SK-N-SH (cell line): ENCODE results near the gene AHCYL2. TPM values are rescaled to one million over a fixed set of nuclear protein-coding genes. Genes with fewer than 3 reads are reported as not detected.

Source experiments
- CTCF ChIA-PET: fragments of 300-600, 350-600 bp; formaldehyde crosslinking; extraction: SDS; loops from one replicate; lab custom pipeline; 2021; lab: Yijun Ruan, JAX
- POLR2A ChIA-PET: fragments of 350-600 bp; sonication (Branson Sonifier 250); formaldehyde crosslinking; extraction: SDS; loops from one replicate; lab custom pipeline; 2020; ENCODE audit warnings: antibody characterized with exemption, inconsistent platforms; lab: Yijun Ruan, JAX
- DNase-seq: peaks from one replicate; pipeline ENCODE4 v3.0.0; 2012
- H2AFZ ChIP-seq: fragments of 200-600 bp; sonication (generic); 2 replicates; pipeline ENCODE4 v1.8.1; 2016; ENCODE audit warnings: antibody characterized with exemption, mild to moderate bottlenecking, low read depth
- H3F3A ChIP-seq: fragments of 200-600 bp; sonication (generic); replicated peaks from 2 replicates; pipeline ENCODE3; 2016; ENCODE audit warnings: antibody characterized with exemption, mild to moderate bottlenecking; ENCODE audit not compliant: insufficient read depth
- H3K27ac ChIP-seq, 2 experiments: fragments of 200-500 bp in 1 of 2; fragments of 200-600 bp in 1 of 2; sonication (Bioruptor generic) in 1 of 2; sonication (generic), shearing (Covaris generic) in 1 of 2; 2 replicates each; pipeline versions ENCODE4 v1.5.1 to v1.6.1; 2014 to 2016; ENCODE audit warnings: low read depth in 2 of 2, inconsistent platforms in 1 of 2, low read length in 1 of 2, mild to moderate bottlenecking in 1 of 2, mixed read lengths in 1 of 2
- H3K27me3 ChIP-seq: fragments of 200-600 bp; sonication (generic), shearing (Covaris generic); 2 replicates; pipeline ENCODE4 v1.6.1; 2016; ENCODE audit warnings: mixed run types; ENCODE audit not compliant: insufficient read depth
- H3K36me3 ChIP-seq, 2 experiments: fragments of 200-500 bp in 1 of 2; fragments of 200-600 bp in 1 of 2; sonication (Bioruptor generic) in 1 of 2; sonication (generic) in 1 of 2; replicated peaks in 1 of 2; 2 replicates each; pipeline versions ENCODE3 to v1.5.1; 2014 to 2016; ENCODE audit warnings: low read length in 1 of 2, mild to moderate bottlenecking in 1 of 2; ENCODE audit not compliant: insufficient read depth in 2 of 2, control insufficient read depth in 1 of 2
- H3K4me1 ChIP-seq, 2 experiments: fragments of 200-500 bp in 1 of 2; fragments of 200-600 bp in 1 of 2; sonication (Bioruptor generic) in 1 of 2; sonication (generic), shearing (Covaris generic) in 1 of 2; 2 replicates each; pipeline versions ENCODE4 v1.5.1 to v1.6.1; 2014 to 2016; ENCODE audit warnings: low read depth in 1 of 2, low read length in 1 of 2, mixed run types in 1 of 2; ENCODE audit not compliant: insufficient read depth in 2 of 2, control insufficient read depth in 1 of 2
- H3K4me2 ChIP-seq: fragments of 200-600 bp; sonication (generic), shearing (Covaris generic); 2 replicates; pipeline ENCODE4 v1.6.1; 2017; ENCODE audit warnings: mixed run types
- H3K4me3 ChIP-seq, 2 experiments: fragments of 200-500 bp in 1 of 2; fragments of 200-600 bp in 1 of 2; sonication (Bioruptor generic) in 1 of 2; sonication (generic), shearing (Covaris generic) in 1 of 2; 2 replicates each; pipeline versions ENCODE4 v1.5.1 to v1.8.1; 2014 to 2016; ENCODE audit warnings: low read depth in 2 of 2, inconsistent platforms in 1 of 2, low read length in 1 of 2, mild to moderate bottlenecking in 1 of 2, mixed read lengths in 1 of 2, moderate library complexity in 1 of 2
- H3K79me2 ChIP-seq: fragments of 200-600 bp; sonication (generic); 2 replicates; pipeline ENCODE4 v1.8.1; 2017; ENCODE audit warnings: mild to moderate bottlenecking; ENCODE audit not compliant: insufficient read depth
- H3K9ac ChIP-seq: fragments of 200-600 bp; sonication (generic); 2 replicates; pipeline ENCODE4 v1.6.1; 2017; ENCODE audit warnings: mixed run types
- H3K9me2 ChIP-seq: fragments of 200-600 bp; sonication (generic); 2 replicates; pipeline ENCODE4 v1.6.1; 2017; ENCODE audit warnings: mixed run types
- H3K9me3 ChIP-seq: fragments of 200-600 bp; sonication (generic); 2 replicates; pipeline ENCODE4 v1.6.1; 2017; ENCODE audit warnings: mixed run types, mild to moderate bottlenecking, moderate library complexity
- H4K20me1 ChIP-seq: fragments of 200-600 bp; sonication (generic); 2 replicates; pipeline ENCODE4 v1.6.1; 2017; ENCODE audit warnings: mild to moderate bottlenecking, mixed run types; ENCODE audit not compliant: insufficient read depth
- CHD2 ChIP-seq: fragments of 150-350 bp; IDR thresholded peaks from 2 replicates; pipeline ENCODE4 v1.6.1; 2018; ENCODE audit warnings: low read length; ENCODE audit not compliant: partially characterized antibody
- CTCF ChIP-seq: fragments of 200-600 bp; sonication (generic); IDR thresholded peaks from 2 replicates; pipeline ENCODE4 v1.6.1; 2017; ENCODE audit warnings: antibody characterized with exemption, mild to moderate bottlenecking, moderate library complexity
- EP300 ChIP-seq, 2 experiments: IDR thresholded peaks; 2 replicates each; pipeline versions ENCODE4 v1.4.0 to v1.6.1; 2012; ENCODE audit warnings: borderline replicate concordance in 1 of 2, low read depth in 1 of 2, low read length in 1 of 2
- EZH2phosphoT487 ChIP-seq: fragments of 200-600 bp; sonication (generic); IDR thresholded peaks from 2 replicates; pipeline ENCODE4 v1.6.1; 2017; ENCODE audit warnings: low read depth, mixed run types, mild to moderate bottlenecking, antibody characterized with exemption, moderate library complexity, borderline replicate concordance
- FOXJ3 ChIP-seq: sonication (generic); formaldehyde crosslinking; IDR thresholded peaks from 2 replicates; pipeline ENCODE4 v1.5.1; 2020; ENCODE audit warnings: mild to moderate bottlenecking, missing genetic modification reagents
- GABPA ChIP-seq: IDR thresholded peaks from 2 replicates; pipeline ENCODE4 v1.4.0; 2012; ENCODE audit warnings: low read depth, mild to moderate bottlenecking
- GATA2 ChIP-seq: sonication (generic); formaldehyde crosslinking; IDR thresholded peaks from 2 replicates; pipeline ENCODE4 v1.5.0; 2020; ENCODE audit warnings: mild to moderate bottlenecking, missing genetic modification reagents
- IRF3 ChIP-seq: fragments of 150-350 bp; IDR thresholded peaks from 2 replicates; pipeline ENCODE4 v1.6.1; 2016; ENCODE audit warnings: mild to moderate bottlenecking, low read depth, low read length
- JUND ChIP-seq: IDR thresholded peaks from 2 replicates; pipeline ENCODE4 v1.4.0; 2012
- MEF2A ChIP-seq: IDR thresholded peaks from 2 replicates; pipeline ENCODE4 v1.4.0; 2012; ENCODE audit warnings: low read depth, borderline replicate concordance
- NRF1 ChIP-seq: IDR thresholded peaks from 2 replicates; pipeline ENCODE4 v1.6.1; 2012; ENCODE audit warnings: low read depth, mild to moderate bottlenecking, low read length
- PBX3 ChIP-seq: IDR thresholded peaks from 2 replicates; pipeline ENCODE4; 2012
- POLR2AphosphoS5 ChIP-seq: IDR thresholded peaks from 2 replicates; pipeline ENCODE4 v1.6.1; 2012; ENCODE audit warnings: low read depth, low read length
- REST ChIP-seq: IDR thresholded peaks from 2 replicates; pipeline ENCODE4 v1.6.1; 2012; ENCODE audit warnings: mild to moderate bottlenecking, low read depth, low read length, moderate library complexity
- RXRA ChIP-seq: IDR thresholded peaks from 2 replicates; pipeline ENCODE4 v1.4.0; 2012; ENCODE audit warnings: low read depth, mild to moderate bottlenecking, borderline replicate concordance
- SMC3 ChIP-seq: IDR thresholded peaks from 2 replicates; pipeline ENCODE4 v1.6.1; 2012; ENCODE audit warnings: low read depth, low read length, improper control_type of control experiment
- TAF1 ChIP-seq: IDR thresholded peaks from 2 replicates; pipeline ENCODE4 v1.6.1; 2012; ENCODE audit warnings: low read depth, mild to moderate bottlenecking, low read length, moderate library complexity, borderline replicate concordance
- TEAD4 ChIP-seq: IDR thresholded peaks from 2 replicates; pipeline ENCODE4 v1.4.0; 2012; ENCODE audit warnings: mild to moderate bottlenecking, borderline replicate concordance; ENCODE audit not compliant: insufficient read depth
- USF2 ChIP-seq: fragments of 150-350 bp; IDR thresholded peaks from 2 replicates; pipeline ENCODE4 v1.6.1; 2017; ENCODE audit warnings: antibody characterized with exemption, low read length, low read depth, borderline replicate concordance
- YY1 ChIP-seq: IDR thresholded peaks from 2 replicates; pipeline ENCODE4 v1.4.0; 2012; ENCODE audit warnings: low read depth, mild to moderate bottlenecking
- WGBS: methylation state at CpG from one replicate; pipeline ENCODE4 v1.1.6; 2017; ENCODE audit warnings: low lambda C conversion rate; 5-methylcytosine and 5-hydroxymethylcytosine counted together
- polyA plus RNA-seq, 3 experiments: library from polyadenylated mRNA; depleted of rRNA; stranded (reverse); fragments of >200 nt; gene quantifications; 2 replicates each; pipeline ENCODE4 v1.2.3, GENCODE V29; 2012

The AHCYL2 gene
- polyA plus RNA-seq, 1 of the 3 experiments (the other 2 are of a cell fraction): 20.4 TPM

- H2AFZ ChIP-seq: no peak overlapping the region
- peaks cover 18% of the 10 kb centered on the region in 2 experiments for H3K36me3 ChIP-seq
- H3K79me2 ChIP-seq: no peaks in the 10 kb centered on the region
- H4K20me1 ChIP-seq: no peaks in the 10 kb centered on the region
- no peak for TF ChIP-seq FOXJ3 (CRISPR knock-in tag)
- no peak for TF ChIP-seq IRF3
- no peak for TF ChIP-seq REST
- no peak for TF ChIP-seq GATA2
- TF ChIP-seq JUND: no peak
- TF ChIP-seq TEAD4: no peak
- no peak for TF ChIP-seq EZH2phosphoT487
- TF ChIP-seq GABPA: no peak
- no peak for TF ChIP-seq RXRA
- TF ChIP-seq CTCF: no peak
- no peak for TF ChIP-seq USF2
- no peak for TF ChIP-seq PBX3
- no peak for TF ChIP-seq YY1
- no peak for TF ChIP-seq NRF1
- no peak for TF ChIP-seq EP300 (IDR thresholded peaks at IDR 0.05; ENCODE audit: borderline replicate concordance in 1 of 2, low read depth in 1 of 2, low read length in 1 of 2)
- no peak for TF ChIP-seq POLR2AphosphoS5
- TF ChIP-seq SMC3: no peak
- TF ChIP-seq MEF2A: no peak
- no peak for TF ChIP-seq CHD2
- no peak for TF ChIP-seq TAF1
- H3K4me2 ChIP-seq: no peak overlapping the region
- no peaks in the 10 kb centered on the region for H3K9me2 ChIP-seq
- peaks cover 0 to 5% of the 10 kb centered on the region in 2 experiments; a peak in 2 of 4 replicates for H3K4me1 ChIP-seq
- H3K9me3 ChIP-seq: no peaks in the 10 kb centered on the region
- no peak overlapping the region for H3K27ac ChIP-seq
- no peaks in the 10 kb centered on the region for H3F3A ChIP-seq
- H3K27me3 ChIP-seq: no peaks in the 10 kb centered on the region
- ChIA-PET CTCF (interaction anchor here (0.8 to 1.5 kb wide), 3 partner anchors 10 to 79 kb away, joined by 3 read pairs; no protein-coding TSS in a partner anchor), POLR2A (no interaction called here)
- no peak overlapping the region for H3K9ac ChIP-seq
- H3K4me3 ChIP-seq: no peak overlapping the region
- WGBS: 86% methylated on average over 2 of the region's 2 CpGs
- no peak for DNase-seq
Observed at GRCh38 chr7:129421717-129422250, 197.0 kb downstream of the AHCYL2 start.
